Brain pericyte (primary cell): ENCODE data around the gene CYGB.
"Not testable (repeated sequence)": the region's sequence is repeated elsewhere in the genome, so short reads cannot be mapped to it uniquely, and the experiment has no call there.

ENCODE experiments used
- DNase-seq: peaks from one replicate; pipeline ENCODE4 v3.0.0-alpha.2; 2012; ENCODE audit warnings: low read depth, low spot score

CYGB gene

DNA sequence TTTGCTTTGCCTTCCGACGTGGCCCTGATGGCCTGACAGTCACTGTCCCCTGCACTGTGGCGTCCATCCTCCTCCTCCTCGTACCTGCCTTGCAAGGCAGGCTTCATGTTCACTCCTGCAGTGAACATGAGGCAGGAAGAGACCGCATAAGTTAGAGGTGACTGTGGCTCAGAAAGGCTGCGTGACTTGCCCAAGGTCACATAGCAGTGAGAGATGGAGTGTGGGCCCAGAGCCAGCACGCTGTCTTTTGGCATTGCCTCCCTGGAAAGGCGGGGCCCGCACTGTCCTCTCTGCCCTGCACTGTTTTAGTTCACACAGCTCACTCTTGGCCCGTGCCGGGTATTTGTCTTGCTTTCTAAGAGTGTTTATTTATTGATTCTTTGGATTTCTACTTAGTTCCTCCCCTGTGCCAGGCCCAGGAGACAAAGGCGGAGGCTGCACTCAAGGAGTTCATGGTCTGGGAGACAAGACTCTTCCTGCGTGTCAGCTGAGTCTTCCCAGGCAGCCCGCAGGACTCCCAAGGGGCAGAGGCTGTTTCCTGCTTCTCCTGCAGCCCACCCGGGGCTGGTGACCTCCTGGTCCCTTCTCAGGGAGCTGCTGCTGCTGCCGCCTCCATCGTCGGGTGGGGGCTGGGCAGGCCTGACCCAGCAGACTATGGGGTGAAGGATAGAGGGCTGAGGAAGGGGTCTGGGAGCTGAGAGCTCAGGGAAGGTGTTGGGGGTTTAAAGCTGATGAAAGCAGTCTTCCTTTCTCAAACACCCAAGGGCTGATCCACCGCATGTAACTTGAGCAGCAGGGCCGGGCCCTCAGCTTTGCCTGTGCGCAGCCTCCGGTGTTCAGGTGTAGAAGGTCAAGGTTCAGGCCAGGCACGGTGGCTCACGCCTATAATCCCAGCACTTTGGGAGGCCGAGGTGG lies 12.7 kb downstream of the CYGB start:
- peak; percentile 80 for DNase-seq

DNA sequence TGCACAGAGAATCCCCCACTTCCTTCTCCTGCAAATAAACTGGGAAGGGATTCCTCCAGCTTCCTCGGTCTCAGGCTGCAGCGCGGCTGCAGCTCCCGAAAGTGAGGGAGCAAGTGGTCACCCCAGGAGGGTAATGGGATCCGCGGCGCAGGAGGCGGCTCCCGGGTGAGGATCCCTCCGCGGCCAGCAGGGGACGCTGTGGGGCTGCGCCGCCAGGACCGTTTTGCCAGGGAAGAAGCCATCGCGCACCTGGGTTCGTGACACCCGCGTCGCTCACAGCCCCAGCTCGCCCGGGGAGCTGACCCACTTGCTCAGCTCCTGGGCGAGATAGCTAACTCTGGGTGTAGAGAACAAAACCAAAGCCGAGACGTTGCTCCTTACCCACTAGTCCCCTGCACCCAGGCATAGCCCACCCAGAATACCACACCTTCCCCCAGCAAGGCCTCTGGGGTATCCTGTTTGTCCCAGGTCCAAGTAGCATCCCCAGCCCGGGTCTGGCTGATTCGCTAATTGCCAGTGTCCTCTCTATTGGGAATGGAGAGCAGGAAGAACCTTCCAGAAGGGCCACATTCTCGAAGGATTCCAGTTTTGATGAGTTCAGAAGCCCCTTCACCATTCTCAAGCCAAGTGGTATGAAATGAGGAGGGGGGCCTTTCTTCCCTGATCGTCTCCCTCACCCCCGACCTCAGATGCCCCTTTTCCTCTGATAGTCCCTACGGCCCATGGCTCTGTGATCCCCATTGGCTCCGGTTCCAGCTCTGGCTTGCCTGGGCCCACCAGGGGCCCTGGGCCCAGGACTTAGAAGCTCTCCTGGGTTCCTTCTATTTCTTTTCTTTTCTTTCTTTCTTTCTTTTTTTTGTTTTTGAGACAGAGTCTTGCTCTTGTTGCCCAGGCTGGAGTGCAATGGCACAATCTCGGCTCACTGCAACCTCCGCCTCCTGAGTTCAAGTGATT lies 14.1 kb downstream of the CYGB start:
- DNase-seq = no peak

DNA sequence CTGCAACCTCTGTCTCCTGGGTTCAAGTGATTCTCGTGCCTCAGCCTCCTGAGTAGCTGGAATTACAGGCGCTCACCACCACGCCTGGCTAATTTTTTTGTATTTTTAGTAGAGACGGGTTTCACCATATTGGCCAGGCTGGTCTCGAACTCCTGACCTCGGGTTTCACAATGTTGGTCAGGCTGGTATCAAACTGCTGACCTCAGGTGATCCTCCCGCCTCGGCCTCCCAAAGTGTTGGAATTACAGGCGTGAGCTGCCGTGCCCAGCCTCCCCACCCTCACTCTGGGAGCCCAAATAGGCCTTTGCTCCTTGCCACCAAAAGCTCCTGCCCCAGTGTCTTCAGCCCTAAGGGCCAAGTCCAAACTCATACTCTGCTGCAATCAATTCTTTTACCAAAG lies 15.8 kb downstream of the CYGB start:
- not testable (repeated sequence) for DNase-seq

DNA sequence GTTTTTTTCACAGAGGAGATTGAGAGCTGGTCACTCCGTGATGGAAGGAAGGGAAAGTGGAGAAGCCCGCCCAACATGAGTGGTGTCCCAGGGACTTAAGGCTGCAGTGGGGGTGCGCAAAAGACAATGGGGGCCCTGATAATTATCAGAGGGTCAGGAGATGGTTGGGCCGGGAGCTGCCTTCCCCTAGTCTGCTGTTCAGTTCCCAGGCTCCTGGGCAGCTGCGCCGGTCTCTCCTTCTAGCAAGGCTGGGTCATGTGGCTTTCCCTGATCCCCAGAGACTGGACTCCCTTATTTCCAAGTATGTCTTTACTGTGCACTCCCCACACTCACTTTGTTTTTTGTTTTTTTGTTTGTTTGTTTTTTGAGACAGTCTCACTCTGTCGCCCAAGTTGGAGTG lies 16.2 kb downstream of the CYGB start:
- no peak for DNase-seq

DNA sequence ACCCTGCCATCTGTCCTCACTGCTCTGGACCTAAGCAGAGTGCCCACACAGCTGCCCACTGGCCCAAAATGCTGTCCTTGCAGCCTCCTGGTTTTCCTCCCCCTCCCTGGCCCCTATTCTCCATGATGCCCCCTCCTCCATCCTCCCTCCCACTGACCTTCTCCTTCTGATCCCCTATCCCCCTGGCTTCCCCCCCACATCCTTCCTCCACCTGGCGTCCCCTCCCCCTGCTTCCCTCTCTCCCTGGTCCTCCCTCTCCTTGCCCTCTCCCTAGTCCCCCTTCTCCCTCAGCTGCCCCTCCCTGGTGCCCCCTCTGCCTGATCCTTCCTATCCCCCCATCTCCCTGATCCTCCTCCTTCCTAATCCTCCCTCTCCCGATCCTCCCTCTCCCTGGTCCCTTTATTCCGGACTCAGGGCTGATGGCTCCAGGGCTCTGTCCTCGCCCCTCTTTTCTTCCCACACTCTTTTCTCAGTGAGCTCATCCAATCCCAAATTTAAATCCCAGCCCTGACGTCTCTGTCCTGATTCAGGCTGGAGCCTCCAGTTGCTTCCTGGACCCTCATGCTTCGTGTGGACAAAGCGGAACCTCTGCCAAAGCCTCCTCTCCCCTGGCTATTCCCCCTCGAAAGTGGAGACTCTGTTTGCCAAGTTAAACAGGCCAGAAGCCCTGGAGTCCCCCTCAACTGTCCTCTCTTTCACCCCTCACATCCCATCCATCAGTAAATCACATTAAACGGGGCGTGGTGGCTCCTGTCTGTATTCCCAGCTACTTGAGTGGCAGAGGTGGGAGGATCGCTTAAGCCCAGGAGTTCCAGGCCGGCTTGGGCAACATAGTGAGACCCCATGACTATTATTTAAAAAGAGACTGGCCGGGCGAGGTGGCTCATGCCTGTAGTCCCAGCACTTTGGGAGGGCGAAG lies 18.2 kb downstream of the CYGB start:
- no peak for DNase-seq

DNA sequence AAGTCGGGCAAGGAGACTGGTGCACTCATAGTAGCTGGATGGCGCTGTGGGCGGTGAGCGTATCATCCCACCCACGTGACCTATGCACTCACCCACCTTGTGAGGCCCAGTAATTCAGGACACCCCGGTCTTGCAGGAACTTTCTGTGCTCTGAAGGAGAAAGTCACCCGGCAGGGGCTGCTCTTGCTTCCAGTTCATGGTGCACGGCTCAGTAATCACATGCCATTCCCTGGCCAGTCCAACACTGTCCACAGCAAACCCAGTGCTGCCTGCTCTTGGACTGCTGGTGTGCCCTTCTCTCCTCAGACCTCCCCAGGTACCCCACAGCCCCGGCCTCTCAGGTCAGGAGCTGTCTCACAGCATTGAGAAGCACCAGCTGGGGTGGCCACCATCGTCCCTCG lies 19.9 kb downstream of the CYGB start:
- DNase-seq = no peak

DNA sequence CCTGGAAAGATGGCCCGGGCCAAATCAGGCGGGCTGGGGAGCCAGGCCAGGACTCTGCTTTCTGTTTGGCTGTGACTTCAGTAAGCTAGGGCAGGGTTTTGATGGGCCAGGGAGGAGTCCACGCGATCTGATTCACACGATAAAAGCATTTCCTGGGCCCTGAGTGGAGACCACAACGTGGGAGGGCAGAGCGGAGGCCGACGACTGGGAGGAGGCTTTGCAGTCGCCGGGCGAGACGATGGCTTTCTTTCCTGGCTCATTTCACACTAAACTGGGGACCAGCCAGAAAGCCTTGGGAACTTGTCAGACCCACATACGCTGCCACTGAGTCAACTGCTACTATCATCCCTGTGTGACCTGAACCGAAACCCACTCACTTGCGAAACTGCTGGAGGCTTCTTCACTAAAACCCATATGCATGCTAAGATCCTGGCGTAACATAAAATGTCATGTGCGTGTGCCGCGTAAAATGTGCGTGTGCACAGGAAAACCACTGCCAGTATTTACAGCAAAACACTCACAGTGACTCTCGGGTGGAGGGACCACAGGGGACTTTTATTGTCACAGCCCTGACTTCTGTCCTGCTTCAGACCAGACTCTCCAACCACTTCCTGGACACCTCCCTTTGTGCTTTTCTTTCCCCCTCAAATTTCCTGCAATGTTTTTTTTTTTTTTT lies 22.1 kb downstream of the CYGB start:
- DNase-seq = no peak

DNA sequence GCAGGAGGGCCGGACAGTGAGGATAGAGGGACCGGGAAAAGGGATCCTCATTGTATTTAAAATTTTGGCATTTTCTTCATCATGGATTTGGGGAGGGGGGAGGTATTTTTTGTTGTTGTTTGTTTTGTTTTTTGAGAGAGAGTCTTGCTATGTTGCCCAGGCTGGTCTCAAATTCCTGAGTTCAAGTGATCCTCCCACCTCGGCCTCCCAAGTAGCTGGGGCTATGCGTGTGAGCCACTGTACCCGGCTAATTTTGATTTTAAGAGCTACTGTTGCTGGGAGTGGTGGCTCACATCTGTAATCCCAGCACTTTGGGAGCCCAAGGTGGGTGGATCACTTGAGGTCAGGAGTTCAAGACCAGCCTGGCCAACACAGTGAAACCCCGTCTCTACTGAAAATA lies 23.2 kb downstream of the CYGB start:
- DNase-seq = not testable (repeated sequence)

DNA sequence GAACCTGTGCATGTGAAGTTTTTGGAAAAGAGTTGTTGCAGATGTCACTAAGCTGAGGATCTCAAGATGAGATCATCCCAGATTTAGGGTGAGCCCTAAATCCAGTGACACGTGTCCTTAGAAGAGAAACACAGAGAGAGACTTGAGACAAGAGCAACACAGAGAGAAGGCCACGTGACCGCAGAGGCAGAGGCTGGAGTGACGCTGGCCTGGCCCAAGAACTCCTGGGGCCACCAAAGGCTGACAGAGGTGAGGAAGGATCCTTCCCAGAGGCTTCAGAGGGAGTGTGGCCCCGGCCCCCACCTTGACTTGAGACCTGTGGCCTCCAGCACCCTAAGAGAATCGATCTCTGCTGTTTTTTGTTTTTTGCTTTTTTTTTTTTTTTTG lies 24.2 kb downstream of the CYGB start:
- DNase-seq = no peak

DNA sequence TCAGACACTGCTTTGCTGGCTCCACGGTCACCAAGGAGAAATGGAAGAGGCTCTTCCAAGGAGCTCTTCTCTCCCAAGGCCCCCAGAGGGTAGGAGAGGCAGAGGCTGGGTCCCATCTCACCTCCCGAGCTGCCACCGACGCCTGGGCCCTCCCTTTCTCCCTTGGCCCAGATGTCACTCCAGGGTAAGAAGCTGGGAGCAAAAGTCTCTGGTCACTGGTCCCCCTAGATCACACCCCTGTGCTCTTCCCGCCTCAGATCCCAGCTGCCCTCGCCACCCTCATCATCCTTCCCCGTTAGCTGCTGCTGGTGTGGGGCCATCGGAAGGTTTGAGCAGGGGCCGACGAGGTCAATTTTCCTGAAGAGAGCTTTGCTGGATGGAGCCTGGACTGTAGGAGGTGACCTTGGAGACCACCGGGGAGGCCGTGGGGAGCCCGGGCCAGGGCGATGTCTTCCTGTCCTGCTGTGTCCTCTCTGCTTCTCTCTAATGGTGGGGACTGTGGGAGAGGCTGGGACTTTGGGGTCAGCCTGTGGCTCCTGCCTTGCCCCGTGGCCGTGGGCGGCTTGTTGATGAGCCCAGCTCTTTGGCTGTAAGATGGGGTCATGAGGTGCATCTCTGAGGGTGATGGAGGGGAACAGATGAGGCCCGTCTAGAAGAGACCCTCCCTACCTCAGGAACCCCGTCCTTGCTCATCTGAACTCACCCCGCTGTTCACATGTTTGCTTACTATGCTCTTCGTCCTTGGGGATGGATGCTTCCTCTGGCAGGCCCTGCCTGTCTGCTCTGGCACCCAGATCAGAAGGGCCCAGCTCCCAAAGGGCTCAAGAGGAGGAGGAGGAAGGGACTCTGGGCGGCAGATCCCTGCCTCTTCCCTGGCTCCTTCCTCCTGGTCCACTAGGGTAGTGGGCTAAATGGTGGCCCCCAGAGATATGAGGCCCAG lies 24.9 kb downstream of the CYGB start:
- DNase-seq = no peak

DNA sequence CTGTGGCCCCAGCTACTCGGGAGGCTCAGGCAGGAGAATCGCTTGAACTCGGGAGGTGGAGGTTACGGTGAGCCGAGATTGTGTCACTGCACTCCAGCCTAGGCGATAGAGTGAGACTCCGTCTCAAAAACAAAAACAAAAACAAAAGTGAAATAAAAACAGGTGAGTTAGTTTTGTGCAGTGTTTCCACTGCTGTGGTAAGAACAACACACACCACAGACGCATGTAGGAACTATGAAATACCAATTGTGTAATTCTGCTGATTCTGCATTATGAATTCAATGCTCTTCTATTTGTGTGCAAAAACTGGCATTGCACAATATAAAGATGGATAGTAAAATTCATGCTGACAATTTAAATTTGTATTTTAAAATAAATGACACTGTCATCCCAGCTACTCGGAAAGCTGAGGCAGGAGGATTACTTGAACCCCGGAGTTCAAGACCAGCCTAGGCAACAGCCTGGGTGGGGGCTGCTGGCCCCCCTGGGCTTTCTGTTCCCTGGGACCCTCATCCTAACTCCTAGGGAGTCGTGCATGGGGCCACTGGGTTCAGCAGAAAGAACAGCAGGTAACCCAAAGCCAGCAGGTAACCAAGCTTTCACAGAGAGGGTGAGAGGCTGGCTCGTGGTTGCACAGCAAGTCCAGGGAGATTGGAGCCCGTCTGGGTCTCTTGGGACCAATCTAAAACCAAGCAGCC lies 25.7 kb downstream of the CYGB start:
- DNase-seq = no peak

DNA sequence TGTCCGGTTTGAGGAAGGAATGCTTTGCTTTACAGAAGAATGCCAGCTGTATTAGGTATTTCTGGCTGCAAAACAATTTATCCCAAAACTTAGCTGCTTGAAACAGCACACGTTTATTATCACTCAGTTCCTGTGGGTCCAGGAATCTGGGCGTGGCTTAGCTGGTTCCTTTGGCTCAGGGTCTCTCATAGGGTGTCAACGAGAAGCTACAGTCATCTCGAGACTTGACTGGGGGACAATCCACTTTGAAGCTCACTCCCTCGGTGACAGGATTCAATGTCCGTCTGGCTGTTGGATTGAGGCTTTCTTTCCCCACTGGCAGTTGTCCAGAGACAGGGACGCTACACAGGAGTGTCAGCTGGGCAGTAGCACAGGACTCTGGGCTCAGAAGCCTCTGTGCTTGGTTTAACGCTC lies 26.7 kb downstream of the CYGB start:
- DNase-seq = no peak

DNA sequence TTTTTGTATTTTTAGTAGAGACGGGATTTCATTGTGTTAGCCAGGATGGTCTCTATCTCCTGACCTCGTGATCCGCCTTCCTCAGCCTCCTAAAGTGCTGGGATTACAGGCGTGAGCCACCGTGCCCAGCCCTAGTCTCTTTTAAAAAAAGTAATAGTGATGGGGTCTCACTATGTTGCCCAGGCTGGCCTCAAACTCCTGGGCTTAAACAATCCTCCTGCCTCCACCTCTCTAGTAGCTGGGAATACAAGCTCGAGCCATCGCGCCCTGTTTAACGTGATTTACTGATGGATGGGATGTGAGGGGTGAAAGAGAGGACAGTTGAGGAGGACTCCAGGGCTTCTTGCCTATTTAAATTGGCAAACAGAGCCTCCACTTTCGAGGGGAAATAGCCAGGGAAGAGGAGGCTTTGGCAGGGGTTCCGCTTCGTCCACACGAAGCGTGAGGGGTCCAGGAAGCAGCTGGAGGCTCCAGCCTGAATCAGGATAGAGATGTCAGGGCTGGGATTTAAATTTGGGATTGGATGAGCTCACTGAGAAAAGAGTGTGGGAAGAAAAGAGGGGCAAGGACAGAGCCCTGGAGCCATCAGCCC lies 28.9 kb downstream of the CYGB start:
- DNase-seq = not testable (repeated sequence)

DNA sequence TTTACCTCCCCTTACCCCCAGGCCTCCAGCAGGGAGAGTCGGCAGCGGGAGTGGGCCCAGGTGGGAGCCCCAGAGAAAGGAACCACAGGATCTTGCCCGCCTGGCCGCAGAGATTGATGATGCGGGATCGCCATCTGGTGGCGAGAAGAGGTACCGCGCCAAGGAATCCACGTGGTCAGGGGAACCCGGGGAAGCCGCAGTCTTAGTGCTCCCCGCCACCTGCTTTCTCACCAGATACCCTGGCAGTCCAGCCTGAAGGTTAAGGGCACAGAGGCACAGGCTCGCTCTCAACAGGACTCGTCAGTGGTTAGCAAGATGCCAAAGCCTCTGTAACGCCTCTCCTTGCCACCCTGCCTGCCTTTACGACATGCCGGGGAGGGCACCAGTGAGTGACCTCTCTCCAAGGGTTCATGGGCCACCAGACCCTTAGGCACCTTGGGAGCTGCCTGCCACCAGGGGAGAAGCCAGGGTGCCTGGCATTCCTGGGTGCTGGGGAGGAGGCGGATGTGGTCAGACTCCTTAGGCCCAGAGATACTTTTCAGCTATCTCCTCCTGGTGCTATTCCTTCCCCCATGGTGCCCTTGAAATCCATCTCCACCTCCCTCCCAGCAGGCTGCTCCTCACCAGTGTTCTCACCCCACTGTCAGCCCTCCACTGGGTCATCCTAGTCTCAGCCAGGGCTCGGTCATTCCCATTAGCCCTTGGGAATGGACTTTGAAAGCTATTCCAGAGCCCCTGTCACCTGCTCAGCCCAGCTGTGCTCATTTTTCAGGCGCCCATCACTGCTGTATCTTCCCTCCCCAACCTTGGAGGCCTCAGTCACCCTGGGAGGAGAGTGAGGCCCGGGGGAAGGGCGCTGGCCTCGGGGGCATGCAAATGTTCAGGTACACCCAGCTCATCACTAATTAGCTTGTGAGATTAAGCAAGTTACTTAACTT lies 30.8 kb downstream of the CYGB start:
- DNase-seq = no peak

DNA sequence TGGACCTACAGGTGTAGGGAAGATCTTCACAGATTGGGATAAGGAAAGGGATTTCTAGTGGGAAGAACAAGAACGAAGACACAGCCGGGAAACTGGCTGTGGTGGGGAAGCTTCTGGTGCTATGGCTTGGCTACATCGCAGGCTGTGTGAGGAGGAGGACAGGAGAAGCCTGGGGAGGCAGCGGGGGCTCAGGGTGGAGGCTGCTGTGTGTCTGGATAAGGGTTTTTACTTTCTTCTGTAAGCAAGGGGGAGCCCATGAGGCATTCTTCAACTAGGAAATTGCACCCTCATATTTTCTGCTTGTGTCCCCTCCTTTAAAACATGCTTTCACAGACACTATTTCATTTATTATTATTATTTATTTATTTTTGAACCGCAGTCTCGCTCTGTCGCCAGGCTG lies 33.4 kb downstream of the CYGB start:
- DNase-seq = no peak

DNA sequence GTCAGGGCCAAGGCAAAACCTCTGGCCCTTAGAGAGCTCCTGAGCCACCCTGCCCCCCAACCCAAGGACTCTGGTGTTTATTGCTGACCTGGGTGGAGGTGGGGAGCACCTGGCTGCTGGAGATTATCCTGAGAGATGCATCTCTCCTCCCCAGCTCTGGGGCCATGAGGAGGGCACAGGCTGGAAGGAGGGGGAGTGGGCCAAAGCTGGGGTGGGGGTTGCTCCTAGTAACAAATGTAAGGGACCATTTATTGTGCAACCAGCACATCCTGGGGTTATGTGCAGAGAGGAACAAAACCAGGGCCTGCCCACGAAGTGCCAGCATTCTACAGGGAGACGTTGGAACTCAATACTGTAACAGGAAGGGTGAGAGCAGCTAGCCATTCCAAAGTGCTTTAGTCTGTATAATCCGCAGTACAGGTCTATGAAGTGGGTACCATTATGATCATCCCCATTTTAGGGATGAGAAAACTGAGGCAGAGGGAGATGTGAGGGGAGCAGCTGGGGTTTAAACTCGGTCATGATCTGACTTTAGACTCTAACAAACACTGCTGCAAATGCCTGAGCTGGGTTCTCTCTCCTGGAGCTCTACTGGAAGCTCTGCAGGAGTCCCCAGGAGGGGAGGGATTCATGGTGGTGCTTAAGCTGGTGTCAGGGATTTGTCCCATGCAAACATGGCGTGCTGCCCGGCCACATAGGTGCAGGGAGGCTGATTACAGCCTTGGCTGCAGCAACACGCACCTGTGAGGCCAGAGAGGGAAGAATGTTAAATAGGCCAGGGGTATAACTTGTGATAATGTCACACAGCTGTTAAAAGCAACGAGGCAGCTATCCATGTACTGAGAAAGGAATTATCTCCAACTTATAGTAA lies 34.9 kb downstream of the CYGB start:
- DNase-seq = no peak
